WERI-Rb-1 (cell line): ENCODE data around the gene TRAPPC3L.

ENCODE experiments used
- DNase-seq: peaks from one replicate; pipeline ENCODE4 v3.0.0-alpha.2; 2020
- H3K27ac ChIP-seq: fragments of 250-450 bp; sonication (Bioruptor Pico); 2 replicates; pipeline ENCODE4 v1.5.1; 2020; ENCODE audit warnings: mild to moderate bottlenecking, moderate library complexity
- H3K27me3 ChIP-seq: fragments of 250-450 bp; sonication (Bioruptor Pico); 2 replicates; pipeline ENCODE4 v1.5.1; 2021; ENCODE audit warnings: mild to moderate bottlenecking, low read depth, moderate library complexity; ENCODE audit not compliant: insufficient read depth, severe bottlenecking
- H3K36me3 ChIP-seq: fragments of 250-450 bp; sonication (Bioruptor Pico); 2 replicates; pipeline ENCODE4 v1.5.1; 2020; ENCODE audit warnings: mild to moderate bottlenecking, moderate library complexity
- H3K4me3 ChIP-seq: 2 replicates; pipeline ENCODE4 v1.5.1; 2011; ENCODE audit warnings: low read depth, mild to moderate bottlenecking, control low read depth, low read length
- H3K9me3 ChIP-seq: fragments of 250-450 bp; sonication (Bioruptor Pico); 2 replicates; pipeline ENCODE4 v1.5.1; 2021; ENCODE audit warnings: mild to moderate bottlenecking, moderate library complexity; ENCODE audit not compliant: severe bottlenecking
- CTCF ChIP-seq: IDR thresholded peaks from 2 replicates; pipeline ENCODE4 v1.5.1; 2011; ENCODE audit warnings: low read depth, mild to moderate bottlenecking, control low read depth, inconsistent platforms, low read length

Gene TRAPPC3L

GRCh38 chr6:116556065-116556464 is 10.6 kb upstream of the TRAPPC3L start:
- Histone ChIP-seq H3K4me3 (no peak overlapping the region), H3K27me3 (no peaks in the 10 kb centered on the region), H3K9me3 (no peaks in the 10 kb centered on the region), H3K27ac (no peak overlapping the region), H3K36me3 (no peaks in the 10 kb centered on the region)
- DNase-seq: no peak
- TF ChIP-seq CTCF: no peak

- no peak within 1 kb of the TSS for H3K27ac ChIP-seq
- H3K9me3 ChIP-seq: no peaks in the 10 kb centered on the region
- DNase-seq: no peak
- H3K36me3 ChIP-seq: no peaks in the 10 kb centered on the region
- H3K27me3 ChIP-seq: no peaks in the 10 kb centered on the region
- no peak for TF ChIP-seq CTCF
- no peak within 1 kb of the TSS for H3K4me3 ChIP-seq
Measured at GRCh38 chr6:116553451-116553850, 8.0 kb upstream of the TRAPPC3L start, which contains the start of gene CALHM4. CALHM4 (plus strand) TSS chr6:116553751; CDS start chr6:116553794, 43 bp downstream.

GRCh38 chr6:116550796-116551195 is 5.3 kb upstream of the TRAPPC3L start:
- TF ChIP-seq CTCF: no peak
- H3K27ac ChIP-seq: no peak overlapping the region
- no peaks in the 10 kb centered on the region for H3K27me3 ChIP-seq
- DNase-seq: no peak
- H3K36me3 ChIP-seq: no peaks in the 10 kb centered on the region
- H3K9me3 ChIP-seq: no peaks in the 10 kb centered on the region
- H3K4me3 ChIP-seq: no peak overlapping the region

- H3K9me3 ChIP-seq: no peaks in the 10 kb centered on the region
- DNase-seq: no peak
Measured at GRCh38 chr6:116547358-116547757, 1.9 kb upstream of the TRAPPC3L start.

GRCh38 chr6:116543149-116543548 is 2.3 kb downstream of the TRAPPC3L start:
- Histone ChIP-seq H3K9me3 (no peaks in the 10 kb centered on the region), H3K36me3 (no peaks in the 10 kb centered on the region), H3K27ac (no peak overlapping the region), H3K4me3 (no peak overlapping the region), H3K27me3 (no peaks in the 10 kb centered on the region)
- DNase-seq: no peak
- TF ChIP-seq CTCF: no peak

More at GRCh38 chr6:116547358-116547757, 1.9 kb upstream of the TRAPPC3L start:
- no peaks in the 10 kb centered on the region for H3K27me3 ChIP-seq
- H3K27ac ChIP-seq: no peak overlapping the region
- no peak for TF ChIP-seq CTCF
- H3K36me3 ChIP-seq: no peaks in the 10 kb centered on the region
- no peak overlapping the region for H3K4me3 ChIP-seq

GRCh38 chr6:116542426-116542825 is 3.1 kb downstream of the TRAPPC3L start:
- no peak overlapping the region for H3K27ac ChIP-seq
- H3K36me3 ChIP-seq: no peaks in the 10 kb centered on the region
- H3K9me3 ChIP-seq: no peaks in the 10 kb centered on the region
- no peak for TF ChIP-seq CTCF
- DNase-seq: no peak
- no peaks in the 10 kb centered on the region for H3K27me3 ChIP-seq
- no peak overlapping the region for H3K4me3 ChIP-seq
